Ramos (cell line): Measurements from ENCODE around the gene GALNT16.

ENCODE experiments used
- in situ Hi-C: fragments of 300-500 bp; cut with MboI; formaldehyde crosslinking; loops from one replicate; pipeline ENCODE4 v1.14.3; 2022; ENCODE audit warnings: low sequenced_read_pairs; ENCODE audit not compliant: unreplicated experiment

The GALNT16 gene

GRCh38 chr14:69355607-69356281, 95.8 kb downstream of the GALNT16 start:
- in situ Hi-C loops: no loop called here

DNA sequence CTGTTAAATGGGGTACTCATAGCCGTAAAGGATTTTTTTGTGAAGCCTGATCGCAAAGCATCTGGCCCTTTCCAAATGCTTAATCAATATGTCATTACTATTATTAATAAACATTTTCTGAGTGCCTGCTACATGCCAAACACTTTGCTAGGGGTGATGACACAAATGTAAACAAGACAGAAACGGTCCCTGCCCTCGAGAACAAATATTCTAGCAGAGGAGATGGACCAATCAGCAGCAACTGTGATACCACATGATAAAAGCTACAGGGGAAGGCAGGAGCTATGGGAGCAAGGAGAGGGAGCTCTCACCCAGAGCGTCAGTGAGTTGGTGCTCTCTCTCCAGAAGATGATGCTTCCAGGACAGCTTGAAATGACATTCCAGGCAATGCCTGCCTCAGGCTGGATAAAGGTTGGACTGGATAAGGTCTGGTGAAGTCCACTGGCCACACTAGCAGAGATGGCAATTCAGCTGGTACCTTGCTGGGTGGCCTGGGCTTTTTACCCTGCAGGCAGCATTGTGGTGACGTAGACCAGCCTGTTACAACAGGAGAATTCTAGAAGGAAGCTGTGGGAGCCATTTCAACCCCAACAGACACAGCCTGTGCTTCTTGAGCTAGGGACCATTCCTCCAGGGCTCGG, 97.1 kb downstream of the GALNT16 start:
- in situ Hi-C loops: no loop called here

- in situ Hi-C loops: no loop called here
These were observed 97.7 kb downstream of the GALNT16 start for GRCh38 chr14:69357544-69358200.

- in situ Hi-C loops: no loop called here
These were observed 98.4 kb downstream of the GALNT16 start for GRCh38 chr14:69358233-69358963.

- in situ Hi-C loops: no loop called here
These were observed 99.0 kb downstream of the GALNT16 start for GRCh38 chr14:69358966-69359365.

GRCh38 chr14:69360438-69361108, 100.6 kb downstream of the GALNT16 start:
- in situ Hi-C loops: no loop called here

DNA sequence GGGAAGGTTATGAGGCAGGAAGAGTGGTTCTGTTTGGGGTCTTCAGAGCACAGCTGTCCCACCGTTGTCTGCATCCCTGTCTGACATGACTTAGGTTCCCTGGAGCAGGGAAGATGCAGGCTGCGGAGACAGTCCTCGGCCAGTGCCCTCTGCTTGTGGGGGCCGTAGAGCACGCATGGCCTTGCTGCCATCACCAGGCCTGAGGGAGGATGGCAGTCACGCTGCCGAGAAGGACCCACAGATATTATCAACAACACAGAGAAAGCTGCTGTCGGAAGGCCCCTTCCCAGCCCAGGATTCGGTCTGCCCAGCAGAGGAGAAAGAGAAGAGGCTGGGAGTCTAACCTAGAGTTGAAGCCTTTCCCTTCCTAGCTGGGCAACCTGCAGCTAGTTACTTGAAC, 103.1 kb downstream of the GALNT16 start:
- in situ Hi-C loops: no loop called here

- in situ Hi-C loops: no loop called here
These were observed 104.0 kb downstream of the GALNT16 start for GRCh38 chr14:69363964-69364363.

DNA sequence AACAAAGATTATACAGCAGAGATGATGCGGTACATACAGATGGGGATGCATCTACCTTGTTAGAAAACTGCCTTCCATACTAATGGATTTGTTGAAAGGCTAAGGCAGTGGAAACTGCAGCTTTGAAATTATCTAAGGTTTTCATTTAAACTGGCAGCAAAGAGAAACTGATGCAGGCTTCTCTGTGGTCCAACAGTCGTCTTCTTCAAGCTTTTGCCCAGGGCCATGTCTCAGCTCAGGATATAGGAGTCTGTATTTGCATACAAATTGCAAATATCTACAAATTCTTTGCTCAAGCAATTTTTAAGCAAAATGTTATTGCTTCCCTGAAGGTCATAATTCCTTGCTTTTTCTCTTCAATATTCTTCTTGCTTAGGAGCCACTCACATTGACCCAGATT, 104.4 kb downstream of the GALNT16 start:
- in situ Hi-C loops: no loop called here

- in situ Hi-C loops: no loop called here
These were observed 106.1 kb downstream of the GALNT16 start for GRCh38 chr14:69366069-69366468.

- in situ Hi-C loops: no loop called here
These were observed 106.8 kb downstream of the GALNT16 start for GRCh38 chr14:69366761-69367160.

DNA sequence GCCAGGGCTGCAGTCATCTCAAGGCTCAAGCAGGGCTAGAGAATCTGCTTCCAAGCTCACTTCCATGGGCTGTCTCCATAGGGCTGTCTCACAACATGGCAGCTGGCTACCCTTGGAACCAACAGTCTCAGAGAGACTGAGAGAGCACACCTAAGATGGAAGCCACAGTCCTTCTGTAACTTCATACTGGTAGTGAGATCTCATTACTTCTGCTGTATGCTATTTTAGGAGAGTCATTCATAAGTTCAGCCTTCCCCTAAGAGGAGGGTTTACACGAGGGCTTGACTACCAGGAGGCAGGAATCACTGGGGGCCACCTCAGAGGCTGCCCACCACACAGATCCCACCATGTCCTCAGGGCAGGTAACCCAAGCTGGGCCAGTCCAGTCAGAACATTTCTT, 108.4 kb downstream of the GALNT16 start:
- in situ Hi-C loops: no loop called here

DNA sequence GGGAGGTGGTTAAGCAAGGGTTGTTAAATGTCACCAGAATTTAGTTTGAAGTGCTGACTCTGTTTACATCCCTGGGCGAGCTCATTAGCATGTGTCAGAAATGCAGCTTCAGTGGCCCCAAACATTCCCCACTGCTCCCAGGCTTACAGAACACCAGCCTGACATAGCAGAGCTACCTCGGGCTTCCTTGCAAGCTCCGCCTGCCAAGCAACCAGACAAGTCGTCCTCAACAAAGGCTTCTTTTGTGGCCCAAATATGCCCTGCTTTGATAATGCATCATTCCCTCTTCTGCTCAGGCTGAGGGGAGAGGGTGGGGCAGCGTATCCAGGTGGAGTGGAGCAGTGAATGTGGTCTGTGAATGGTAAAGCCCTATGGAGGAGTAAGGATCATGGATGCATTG, 110.1 kb downstream of the GALNT16 start:
- in situ Hi-C loops: no loop called here

DNA sequence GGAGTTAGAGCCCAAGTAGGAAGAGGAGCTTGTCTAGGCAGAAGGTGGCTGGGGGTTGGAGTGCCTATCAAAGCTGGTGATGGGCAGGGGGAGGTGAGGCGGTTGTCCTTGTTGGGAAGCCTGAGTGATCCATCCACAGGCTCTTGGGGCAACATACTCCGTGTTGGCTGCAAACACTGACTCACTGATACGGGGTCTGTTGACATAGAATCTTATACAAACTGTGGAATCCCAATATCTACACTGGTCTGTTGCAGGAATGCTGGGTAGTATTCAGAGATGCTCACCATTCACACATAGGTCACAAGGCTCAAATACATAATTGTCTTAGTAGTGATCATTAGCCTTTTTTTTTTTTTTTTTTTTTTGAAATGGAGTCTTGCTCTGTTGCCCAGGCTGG, 112.2 kb downstream of the GALNT16 start:
- in situ Hi-C loops: no loop called here

- in situ Hi-C loops: no loop called here
These were observed 113.1 kb downstream of the GALNT16 start for GRCh38 chr14:69373104-69373503.

- in situ Hi-C loops: no loop called here
These were observed 114.3 kb downstream of the GALNT16 start for GRCh38 chr14:69374235-69374634.

DNA sequence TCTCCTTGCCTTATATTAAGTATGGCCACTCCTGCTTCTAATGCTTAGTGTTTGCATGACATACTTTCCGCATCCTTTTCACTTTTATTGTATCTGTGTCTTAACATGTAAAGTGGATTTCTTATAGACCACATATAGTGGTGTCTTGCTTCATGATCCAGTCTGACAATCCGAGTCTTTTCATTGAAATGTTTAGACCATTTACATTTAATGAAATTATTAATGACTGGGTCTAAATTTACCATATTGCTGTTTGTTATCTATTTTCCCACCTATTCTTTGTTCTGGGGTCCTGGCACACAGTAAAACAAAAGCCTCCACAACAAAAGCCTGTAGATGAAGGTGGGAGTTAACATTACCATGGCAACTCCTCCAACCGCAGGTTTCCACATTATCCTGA, 115.2 kb downstream of the GALNT16 start:
- in situ Hi-C loops: no loop called here

DNA sequence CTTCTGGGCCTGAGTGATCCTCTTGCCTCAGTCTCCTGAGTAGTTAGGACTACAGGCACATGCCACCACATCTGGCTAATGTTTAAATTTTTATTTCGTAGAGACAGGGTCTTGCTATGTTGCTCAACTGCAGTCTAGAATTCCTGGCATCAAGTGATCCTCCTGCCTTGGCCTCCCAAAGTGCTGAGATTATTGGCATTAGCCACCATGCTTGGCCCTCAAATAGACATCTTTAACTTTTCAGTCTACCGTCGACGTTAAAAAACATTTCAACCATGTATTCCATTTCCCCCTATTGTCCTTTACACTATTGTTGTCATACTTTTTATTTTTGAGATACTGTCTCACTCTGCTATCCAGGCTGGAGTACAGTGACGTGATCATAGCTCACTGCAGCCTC, 115.8 kb downstream of the GALNT16 start:
- in situ Hi-C loops: no loop called here

DNA sequence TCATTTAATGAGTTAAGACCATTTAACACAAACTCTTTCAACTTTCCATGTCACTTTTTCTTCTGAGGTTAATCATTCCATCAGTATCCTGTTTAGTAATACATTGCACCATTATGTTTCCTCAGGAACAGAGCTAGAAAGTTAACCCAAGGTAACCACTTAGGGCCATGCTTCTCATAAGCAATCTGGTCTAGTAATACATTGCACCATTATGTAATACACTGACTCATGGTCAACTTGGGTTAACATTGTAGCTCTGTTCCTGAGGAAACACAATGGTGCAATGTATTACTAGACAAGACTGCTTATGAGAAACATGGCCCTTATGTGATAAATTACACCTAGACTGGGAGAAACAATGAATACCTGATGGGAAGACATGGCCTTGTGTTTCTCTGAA, 116.5 kb downstream of the GALNT16 start:
- in situ Hi-C loops: no loop called here

- in situ Hi-C loops: no loop called here
These were observed 118.3 kb downstream of the GALNT16 start for GRCh38 chr14:69378274-69378673.
